ENCODE data around the gene SNX12.

- TF ChIP-seq EZH2 (IDR thresholded peaks at IDR 0.05; ENCODE audit: insufficient read depth, poor library complexity, severe bottlenecking) (no peak), EZH2phosphoT487 (IDR thresholded peaks at IDR 0.05; ENCODE audit: insufficient read depth, low read depth) (no peak)
Observed at GRCh38 chrX:71099736-71100135, 31.6 kb upstream of the SNX12 start.
